Testis (tissue), 3 donors: ENCODE measurements around the gene ARID1B. TPM values are rescaled to one million over a fixed set of nuclear protein-coding genes. Genes with fewer than 3 reads are reported as not detected.

ENCODE experiments used
- DNase-seq: peaks from one replicate; pipeline ENCODE4 v3.0.0-alpha.2; 2019
- H3K27ac ChIP-seq, 2 donors: fragments of 200-600 bp; sonication (generic); one replicate each; pipeline ENCODE4 v1.5.1; 2019
- H3K27me3 ChIP-seq: fragments of 200-600 bp; sonication (generic); one replicate; pipeline ENCODE4 v1.5.1; 2019
- H3K36me3 ChIP-seq: fragments of 200-600 bp; sonication (generic); one replicate; pipeline ENCODE4 v1.5.1; 2017; ENCODE audit warnings: low read depth; ENCODE audit errors: missing control alignments
- H3K4me1 ChIP-seq: fragments of 200-600 bp; sonication (generic); one replicate; pipeline ENCODE4 v1.5.1; 2019
- H3K4me3 ChIP-seq, 2 donors: fragments of 200-600 bp; sonication (generic); one replicate each; pipeline ENCODE4 v1.5.1; 2017 to 2019
- H3K9me3 ChIP-seq: fragments of 200-600 bp; sonication (generic); one replicate; pipeline ENCODE4 v1.5.1; 2017
- POLR2A ChIP-seq: fragments of 450-650 bp; IDR thresholded peaks from one replicate; pipeline ENCODE4 v1.6.1; 2017; ENCODE audit warnings: antibody characterized with exemption, mild to moderate bottlenecking, moderate library complexity
- WGBS, 2 donors: methylation state at CpG; one replicate each; pipeline ENCODE4 v1.1.5; 2018; 5-methylcytosine and 5-hydroxymethylcytosine counted together
- intact Hi-C: fragments of 100-400 bp; cut with DNase I; formaldehyde crosslinking; loops from one replicate; pipeline ENCODE4 v1.15.1; 2023; ENCODE audit warnings: low total_unique reads
- polyA plus RNA-seq: library from polyadenylated mRNA; stranded (reverse); fragments of 350-450 nt; fragmentation: Illumina TruSeq; extraction: RNeasy Lipid Tissue Mini Kit (QIAGEN cat#74804); gene quantifications from one replicate; pipeline ENCODE4 v1.2.3, GENCODE V29; 2014; ENCODE audit warnings: low read depth, low replicate concordance; ENCODE audit not compliant: insufficient read depth
- total RNA-seq, 2 donors: library from RNA; depleted of rRNA; stranded (reverse); fragments of >200 nt; gene quantifications; one replicate each; pipeline ENCODE4 v1.2.3, GENCODE V29; 2016
- TF ChIP-seq, protein P1 (sequence below), 3 experiments: fragments of 450-650 bp in 2 of 3; fragments of 200-600 bp in 1 of 3; sonication (generic) in 1 of 3; IDR thresholded peaks; one replicate each; pipeline ENCODE4 v1.5.1; 2016 to 2019; ENCODE audit warnings: antibody characterized with exemption in 3 of 3, mild to moderate bottlenecking in 2 of 3, moderate library complexity in 1 of 3

ARID1B gene
- total and polyA plus RNA-seq, 3 donors from 2014 or later, result 26.2 to 126 (median 103) TPM

GRCh38 chr6:157223511-157223910 lies 446.3 kb downstream of the ARID1B start:
- no peaks in the 10 kb centered on the region for H3K36me3 ChIP-seq
- H3K9me3 ChIP-seq, result no peaks in the 10 kb centered on the region
- H3K27ac ChIP-seq, result no peak overlapping the region
- intact Hi-C loops, result no loop called here
- DNase-seq, result no peak
- TF ChIP-seq POLR2A, result no peak
- TF ChIP-seq, protein P1, sequence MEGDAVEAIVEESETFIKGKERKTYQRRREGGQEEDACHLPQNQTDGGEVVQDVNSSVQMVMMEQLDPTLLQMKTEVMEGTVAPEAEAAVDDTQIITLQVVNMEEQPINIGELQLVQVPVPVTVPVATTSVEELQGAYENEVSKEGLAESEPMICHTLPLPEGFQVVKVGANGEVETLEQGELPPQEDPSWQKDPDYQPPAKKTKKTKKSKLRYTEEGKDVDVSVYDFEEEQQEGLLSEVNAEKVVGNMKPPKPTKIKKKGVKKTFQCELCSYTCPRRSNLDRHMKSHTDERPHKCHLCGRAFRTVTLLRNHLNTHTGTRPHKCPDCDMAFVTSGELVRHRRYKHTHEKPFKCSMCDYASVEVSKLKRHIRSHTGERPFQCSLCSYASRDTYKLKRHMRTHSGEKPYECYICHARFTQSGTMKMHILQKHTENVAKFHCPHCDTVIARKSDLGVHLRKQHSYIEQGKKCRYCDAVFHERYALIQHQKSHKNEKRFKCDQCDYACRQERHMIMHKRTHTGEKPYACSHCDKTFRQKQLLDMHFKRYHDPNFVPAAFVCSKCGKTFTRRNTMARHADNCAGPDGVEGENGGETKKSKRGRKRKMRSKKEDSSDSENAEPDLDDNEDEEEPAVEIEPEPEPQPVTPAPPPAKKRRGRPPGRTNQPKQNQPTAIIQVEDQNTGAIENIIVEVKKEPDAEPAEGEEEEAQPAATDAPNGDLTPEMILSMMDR (IDR thresholded peaks at IDR 0.05), result no peak
- 91 to 94% methylated on average over 12 to 15 of the region's 15 CpGs for WGBS, 2 donors
- H3K4me1 ChIP-seq, result peaks cover 15% of the 10 kb centered on the region
- no peaks in the 10 kb centered on the region for H3K27me3 ChIP-seq
- H3K4me3 ChIP-seq, result no peak overlapping the region

DNA sequence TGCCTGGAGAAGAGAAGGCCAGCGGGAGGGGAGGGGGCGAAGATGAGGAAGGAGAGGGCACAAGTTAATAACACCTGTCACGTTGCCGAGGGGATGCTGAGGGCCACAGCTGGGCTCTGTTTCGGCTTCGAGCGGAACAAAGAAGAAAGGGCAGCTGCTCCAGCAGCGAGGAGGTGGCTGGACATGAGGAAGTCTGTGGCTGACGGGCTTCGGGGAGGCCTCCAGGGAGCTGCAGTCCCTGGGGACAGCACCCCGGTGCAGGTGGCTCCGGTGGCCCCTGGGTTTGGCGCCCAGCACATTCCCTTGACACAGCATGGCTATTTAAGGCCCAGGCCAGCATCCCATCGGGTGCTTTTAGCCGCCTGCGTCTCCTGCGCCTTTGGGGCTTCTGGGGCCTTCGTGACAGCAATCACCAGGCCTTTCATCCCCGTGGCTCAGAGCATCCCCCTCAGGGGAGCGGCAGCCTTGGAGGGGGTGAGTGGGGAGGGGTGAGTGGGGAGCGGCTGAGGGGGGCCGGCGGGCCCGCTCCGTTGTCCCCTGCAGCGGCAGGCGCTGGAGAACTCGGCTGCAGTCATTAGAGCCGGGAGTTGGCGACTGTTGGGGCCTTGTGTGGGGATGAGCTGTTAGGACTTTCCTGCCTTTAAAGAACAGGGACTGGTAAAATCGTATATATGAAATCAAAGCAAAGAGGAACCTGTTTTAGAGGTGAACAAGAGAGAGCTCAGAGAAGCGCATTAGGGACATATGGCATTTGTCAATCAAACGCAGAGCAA lies 447.2 kb downstream of the ARID1B start:
- no peak for DNase-seq
- intact Hi-C loops, result no loop called here
- TF ChIP-seq, protein P1 (IDR thresholded peaks at IDR 0.05), result no peak
- TF ChIP-seq POLR2A, result no peak
- H3K4me1 ChIP-seq, result peaks cover 15% of the 10 kb centered on the region
- H3K27ac ChIP-seq, result no peak overlapping the region
- no peaks in the 10 kb centered on the region for H3K36me3 ChIP-seq
- no peaks in the 10 kb centered on the region for H3K9me3 ChIP-seq
- 76% methylated on average over 30 to 32 of the region's 33 CpGs for WGBS, 2 donors
- no peak overlapping the region for H3K4me3 ChIP-seq
- no peaks in the 10 kb centered on the region for H3K27me3 ChIP-seq

DNA sequence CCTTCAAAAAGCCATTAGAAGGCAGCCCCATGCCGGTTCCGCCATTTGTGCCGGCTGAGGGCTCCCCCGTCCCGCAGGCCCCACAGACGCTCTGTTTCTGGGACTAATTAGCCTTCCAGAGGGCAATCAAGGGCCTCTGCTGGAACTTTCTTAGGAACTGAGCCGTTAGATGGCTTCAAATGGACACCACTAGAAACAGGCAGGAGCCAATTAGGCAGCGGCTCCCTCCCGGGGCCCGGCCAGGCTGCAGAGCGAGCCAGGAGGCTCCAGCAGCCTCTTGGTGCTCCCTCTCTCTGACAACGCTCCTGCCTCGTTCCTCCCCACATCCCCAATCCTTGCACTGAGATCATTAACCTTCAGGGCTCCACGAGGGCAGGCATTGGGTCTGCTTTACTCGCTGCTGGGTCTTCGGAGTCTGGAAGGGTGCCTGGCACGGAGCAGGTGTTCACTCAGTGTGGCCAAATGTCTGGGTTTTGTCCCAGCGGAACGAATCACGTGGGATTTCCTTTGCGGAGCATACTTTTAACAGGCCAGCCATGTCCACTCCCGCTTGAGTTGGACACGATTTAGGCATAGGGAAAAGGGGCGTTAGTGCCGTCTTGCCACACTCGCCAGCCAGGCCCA lies 447.9 kb downstream of the ARID1B start:
- TF ChIP-seq POLR2A, result no peak
- TF ChIP-seq, protein P1 (IDR thresholded peaks at IDR 0.05), result no peak
- no peaks in the 10 kb centered on the region for H3K27me3 ChIP-seq
- no peaks in the 10 kb centered on the region for H3K9me3 ChIP-seq
- intact Hi-C loops, result no loop called here
- H3K4me3 ChIP-seq, result no peak overlapping the region
- H3K4me1 ChIP-seq, result peaks cover 15% of the 10 kb centered on the region
- no peak for DNase-seq
- WGBS, 2 donors, result 67 to 77% methylated on average over 25 to 26 of the region's 26 CpGs
- H3K36me3 ChIP-seq, result no peaks in the 10 kb centered on the region
- peak overlapping the region; percentile 48 to 68 for H3K27ac ChIP-seq

- Histone ChIP-seq H3K27ac (peak overlapping the region; percentile 48 to 68), H3K4me3 (no peak overlapping the region), H3K27me3 (no peaks in the 10 kb centered on the region), H3K9me3 (no peaks in the 10 kb centered on the region), H3K36me3 (no peaks in the 10 kb centered on the region), H3K4me1 (peaks cover 15% of the 10 kb centered on the region)
- DNase-seq, result no peak
- TF ChIP-seq POLR2A, result no peak
- TF ChIP-seq, protein P1 (IDR thresholded peaks at IDR 0.05), result no peak
- intact Hi-C loops, result no loop called here
- 56 to 57% methylated on average over 5 to 12 of the region's 12 CpGs for WGBS, 2 donors
These were observed 448.4 kb downstream of the ARID1B start for GRCh38 chr6:157225575-157225995.
